Prostate gland (tissue), 2 donors: ENCODE data around the gene ANKRD16. TPM values are rescaled to one million over a fixed set of nuclear protein-coding genes. Genes with fewer than 3 reads are reported as not detected.

Experiments
- DNase-seq: peaks from one replicate; pipeline ENCODE4 v3.0.0-alpha.2; 2019; ENCODE audit warnings: low spot score
- H3K27ac ChIP-seq, 2 donors: fragments of 200-600 bp; sonication (generic); 2 replicates each; pipeline ENCODE4 v1.5.1; 2017 to 2019
- H3K27me3 ChIP-seq: fragments of 200-600 bp; sonication (generic); replicated peaks from 2 replicates; pipeline ENCODE4 v1.5.1; 2019; ENCODE audit not compliant: insufficient read depth
- H3K36me3 ChIP-seq, 2 donors: fragments of 200-600 bp; sonication (generic); 1 replicate in 1 of 2; 2 replicates in 1 of 2; pipeline versions ENCODE4 v1.5.1 to v1.8.1; 2017 to 2019
- H3K4me1 ChIP-seq: fragments of 200-600 bp; sonication (generic); replicated peaks from 2 replicates; pipeline ENCODE4 v1.5.1; 2019
- H3K4me3 ChIP-seq, 2 donors: fragments of 200-600 bp; sonication (generic); 2 replicates each; pipeline ENCODE4 v1.5.1; 2017 to 2019
- H3K9me3 ChIP-seq: fragments of 200-600 bp; sonication (generic); 2 replicates; pipeline ENCODE4 v1.5.1; 2017
- POLR2A ChIP-seq: fragments of 450-650 bp; IDR thresholded peaks from one replicate; pipeline ENCODE4 v1.6.1; 2016; ENCODE audit warnings: antibody characterized with exemption, mild to moderate bottlenecking
- POLR2AphosphoS5 ChIP-seq: sonication (generic); formaldehyde crosslinking; IDR thresholded peaks from one replicate; pipeline ENCODE4 v1.6.1; 2017; ENCODE audit warnings: antibody characterized with exemption
- WGBS: methylation state at CpG from one replicate; pipeline ENCODE4 v1.1.5; 2018; 5-methylcytosine and 5-hydroxymethylcytosine counted together
- intact Hi-C: fragments of 100-400 bp; cut with DNase I; formaldehyde crosslinking; loops from one replicate; pipeline ENCODE4 v1.14.2; 2022
- total RNA-seq, 2 donors: library from RNA; depleted of rRNA; stranded (reverse); fragments of >200 nt; gene quantifications; one replicate each; pipeline ENCODE4 v1.1.0, GENCODE V29; 2016
- TF ChIP-seq, protein P1 (sequence below), 4 experiments: fragments of 200-600 bp in 2 of 4; fragments of 450-650 bp in 2 of 4; sonication (generic) in 2 of 4; IDR thresholded peaks; 1 replicate in 3 of 4; 2 replicates in 1 of 4; pipeline ENCODE4 v1.5.1; 2016 to 2019; ENCODE audit warnings: antibody characterized with exemption in 4 of 4, mild to moderate bottlenecking in 2 of 4, moderate library complexity in 2 of 4

ANKRD16 gene
- total RNA-seq, 2 donors from 2014 or later, result 14.4 to 20.1 TPM

GRCh38 chr10:5832946-5833345 lies 56.7 kb downstream of the ANKRD16 start:
- TF ChIP-seq, protein P1, sequence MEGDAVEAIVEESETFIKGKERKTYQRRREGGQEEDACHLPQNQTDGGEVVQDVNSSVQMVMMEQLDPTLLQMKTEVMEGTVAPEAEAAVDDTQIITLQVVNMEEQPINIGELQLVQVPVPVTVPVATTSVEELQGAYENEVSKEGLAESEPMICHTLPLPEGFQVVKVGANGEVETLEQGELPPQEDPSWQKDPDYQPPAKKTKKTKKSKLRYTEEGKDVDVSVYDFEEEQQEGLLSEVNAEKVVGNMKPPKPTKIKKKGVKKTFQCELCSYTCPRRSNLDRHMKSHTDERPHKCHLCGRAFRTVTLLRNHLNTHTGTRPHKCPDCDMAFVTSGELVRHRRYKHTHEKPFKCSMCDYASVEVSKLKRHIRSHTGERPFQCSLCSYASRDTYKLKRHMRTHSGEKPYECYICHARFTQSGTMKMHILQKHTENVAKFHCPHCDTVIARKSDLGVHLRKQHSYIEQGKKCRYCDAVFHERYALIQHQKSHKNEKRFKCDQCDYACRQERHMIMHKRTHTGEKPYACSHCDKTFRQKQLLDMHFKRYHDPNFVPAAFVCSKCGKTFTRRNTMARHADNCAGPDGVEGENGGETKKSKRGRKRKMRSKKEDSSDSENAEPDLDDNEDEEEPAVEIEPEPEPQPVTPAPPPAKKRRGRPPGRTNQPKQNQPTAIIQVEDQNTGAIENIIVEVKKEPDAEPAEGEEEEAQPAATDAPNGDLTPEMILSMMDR (IDR thresholded peaks at IDR 0.05), result no peak
- no peak for TF ChIP-seq POLR2A
- peak; percentile 74 for TF ChIP-seq POLR2AphosphoS5
- WGBS, result 60% methylated on average over 13 of the region's 13 CpGs
- H3K36me3 ChIP-seq, result no peaks in the 10 kb centered on the region
- H3K4me3 ChIP-seq, result no peak overlapping the region
- peaks cover 2% of the 10 kb centered on the region for H3K4me1 ChIP-seq
- no peak overlapping the region for H3K27ac ChIP-seq
- no peaks in the 10 kb centered on the region for H3K27me3 ChIP-seq
- H3K9me3 ChIP-seq, result no peaks in the 10 kb centered on the region
- intact Hi-C loops, result no loop called here
- DNase-seq, result peak; percentile 78

DNA sequence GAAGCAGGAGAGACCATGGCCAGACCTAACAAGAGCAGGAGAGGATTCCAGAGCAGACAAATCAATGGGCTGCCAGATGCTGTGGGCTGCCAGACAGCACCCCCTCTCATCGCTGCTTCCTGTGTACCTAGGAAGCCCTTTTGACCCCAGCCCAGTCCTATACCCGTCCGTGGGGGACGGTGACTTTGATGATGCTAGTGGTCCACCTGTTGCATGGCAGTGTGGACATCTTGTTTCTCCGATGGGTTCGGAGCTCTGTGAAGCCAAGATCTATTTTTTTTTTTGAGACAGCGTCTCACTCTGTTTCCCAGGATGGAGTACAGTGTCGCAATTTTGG lies 58.3 kb downstream of the ANKRD16 start:
- H3K36me3 ChIP-seq, result no peaks in the 10 kb centered on the region
- intact Hi-C loops, result no loop called here
- H3K4me3 ChIP-seq, result no peak overlapping the region
- H3K9me3 ChIP-seq, result no peaks in the 10 kb centered on the region
- WGBS, result 91% methylated on average over 8 of the region's 8 CpGs
- TF ChIP-seq POLR2A (no peak), POLR2AphosphoS5 (no peak)
- TF ChIP-seq, protein P1 (IDR thresholded peaks at IDR 0.05), result no peak
- no peaks in the 10 kb centered on the region for H3K27me3 ChIP-seq
- no peak overlapping the region for H3K27ac ChIP-seq
- no peak for DNase-seq
- peaks cover 2% of the 10 kb centered on the region for H3K4me1 ChIP-seq

DNA sequence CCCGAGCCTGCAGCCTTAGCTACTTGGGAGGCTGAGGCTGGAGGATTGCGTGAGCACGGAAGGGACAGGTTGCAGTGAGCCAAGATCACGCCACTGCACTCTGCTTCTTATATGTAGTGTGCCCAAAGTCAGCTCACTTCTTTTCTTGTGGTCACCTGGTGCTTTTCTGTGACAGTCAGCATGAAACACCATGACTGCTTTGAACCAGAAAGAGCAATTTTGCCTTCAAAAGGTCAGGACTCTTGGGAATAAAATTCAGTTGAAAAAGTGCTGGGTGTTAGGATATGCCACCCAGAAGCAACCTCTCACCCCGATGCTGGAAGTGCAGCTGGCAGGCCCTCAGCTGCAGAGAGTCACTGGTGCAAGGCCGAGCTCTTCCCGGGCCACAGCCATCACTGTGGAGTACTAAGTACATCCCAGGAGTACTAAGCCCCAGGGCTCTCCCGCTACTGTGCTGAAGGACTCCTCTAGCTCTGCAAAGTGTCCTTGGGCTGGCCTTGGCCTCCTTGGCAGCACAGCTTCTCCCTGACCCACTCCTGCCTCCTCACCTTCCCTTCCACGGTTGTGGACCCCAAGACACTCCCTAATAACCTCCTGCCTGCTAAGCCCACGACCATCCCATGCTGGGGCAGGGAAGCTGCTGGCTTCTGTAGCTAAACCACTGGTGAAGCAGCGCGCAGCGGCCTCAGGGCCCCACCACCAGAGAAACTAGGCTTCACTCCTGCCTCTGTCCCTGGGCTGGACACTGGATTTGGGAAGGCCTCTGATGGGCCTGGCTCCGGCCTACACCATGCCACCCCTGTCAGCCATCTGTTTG lies 58.9 kb downstream of the ANKRD16 start:
- Histone ChIP-seq H3K27ac (no peak overlapping the region), H3K27me3 (no peaks in the 10 kb centered on the region), H3K36me3 (no peaks in the 10 kb centered on the region), H3K4me3 (no peak overlapping the region), H3K4me1 (peaks cover 2% of the 10 kb centered on the region), H3K9me3 (no peaks in the 10 kb centered on the region)
- TF ChIP-seq, protein P1 (IDR thresholded peaks at IDR 0.05), result no peak
- no peak for TF ChIP-seq POLR2AphosphoS5
- TF ChIP-seq POLR2A, result no peak
- intact Hi-C loops, result no loop called here
- 85% methylated on average over 14 of the region's 14 CpGs for WGBS
- DNase-seq, result no peak

DNA sequence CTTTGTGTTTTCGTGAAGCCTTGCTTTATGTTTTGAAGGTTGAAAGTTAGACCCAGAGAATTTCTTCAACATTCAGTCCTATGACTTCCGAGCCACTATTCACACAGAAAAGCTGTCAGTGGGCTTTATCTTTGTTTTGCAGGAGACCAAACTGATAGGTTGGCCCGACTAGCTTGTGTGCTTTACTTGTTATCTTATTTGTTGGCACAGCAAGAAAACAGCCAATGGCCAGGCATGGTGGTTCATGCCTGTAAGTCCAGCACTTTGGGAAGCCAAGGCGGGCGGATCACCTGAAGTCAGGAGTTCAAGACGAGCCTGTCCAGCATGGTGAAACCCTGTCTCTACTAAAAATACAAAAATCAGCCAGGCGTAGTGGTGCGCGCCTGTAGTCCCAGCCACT lies 60.4 kb downstream of the ANKRD16 start:
- Histone ChIP-seq H3K4me1 (peaks cover 2% of the 10 kb centered on the region), H3K27ac (no peak overlapping the region), H3K36me3 (no peaks in the 10 kb centered on the region), H3K9me3 (no peaks in the 10 kb centered on the region), H3K27me3 (no peaks in the 10 kb centered on the region), H3K4me3 (no peak overlapping the region)
- DNase-seq, result no peak
- WGBS, result 89% methylated on average over 9 of the region's 9 CpGs
- TF ChIP-seq POLR2A (no peak), POLR2AphosphoS5 (no peak)
- TF ChIP-seq, protein P1 (IDR thresholded peaks at IDR 0.05), result no peak
- intact Hi-C loops, result no loop called here

DNA sequence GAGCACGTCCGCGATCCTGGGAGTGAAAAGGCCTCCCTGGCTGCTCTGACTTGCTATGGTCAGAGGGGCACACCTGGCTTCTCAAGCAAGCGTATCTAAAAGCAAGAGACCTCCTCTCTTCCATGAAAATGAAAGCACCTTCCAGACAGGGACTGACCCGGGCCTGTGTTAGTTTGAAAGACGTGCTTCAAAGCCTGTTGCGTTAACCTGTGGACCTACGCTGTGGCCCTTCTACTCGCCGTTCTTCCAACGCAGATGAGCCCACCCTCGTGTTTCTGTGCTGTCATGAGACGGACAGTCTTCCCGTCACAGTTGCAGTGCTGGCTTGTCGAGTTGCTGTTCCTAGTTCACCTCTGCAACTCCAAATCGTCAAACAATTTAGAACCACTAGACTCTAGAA lies 61.0 kb downstream of the ANKRD16 start:
- H3K27me3 ChIP-seq, result no peaks in the 10 kb centered on the region
- 88% methylated on average over 16 of the region's 16 CpGs for WGBS
- no peaks in the 10 kb centered on the region for H3K9me3 ChIP-seq
- no peak for TF ChIP-seq POLR2A
- TF ChIP-seq, protein P1 (IDR thresholded peaks at IDR 0.05), result no peak
- no peak for TF ChIP-seq POLR2AphosphoS5
- no peaks in the 10 kb centered on the region for H3K36me3 ChIP-seq
- intact Hi-C loops, result no loop called here
- no peak overlapping the region for H3K4me3 ChIP-seq
- no peak for DNase-seq
- no peak overlapping the region for H3K27ac ChIP-seq
- peaks cover 2% of the 10 kb centered on the region for H3K4me1 ChIP-seq
